Heart left ventricle (tissue), 13 donors: ENCODE data around the gene WDR17.

Experiments
- CTCF ChIP-seq, 12 donors: fragments of 200-600 bp; sonication (generic) in 4 of 12; IDR thresholded peaks; one replicate each; pipeline versions ENCODE4 v1.5.0 to v1.8.0; 2018 to 2022; ENCODE audit warnings: antibody characterized with exemption in 12 of 12, mild to moderate bottlenecking in 5 of 12
- POLR2A ChIP-seq, 2 donors: fragments of 450-650 bp; IDR thresholded peaks; one replicate each; pipeline ENCODE4 v1.6.1; 2017; ENCODE audit warnings: antibody characterized with exemption in 2 of 2, mild to moderate bottlenecking in 2 of 2, moderate library complexity in 2 of 2
- donor health status: ischemic (EF 13 %, LVEDD 7.1; RV severe dilation, severe dysfunction).
- donor health status: DM: no; HTN: yes; CAD: no.
- donor health status: DM: no; HTN: no; CAD: no.
- donor health status: ischemic (EF 25% LVEDD 6.9; RV normal size, moderate dysfunction).
- donor health status: ischemic (EF 25% LVEDD 5.7; RV mildly dilated, moderate dysfunction).
- donor health status: ischemic (EF 35%, LVEDD 5.7; RV mildly dilated, moderate dysfunction).
- donor health status: nonischemic (EF 11% LVEDD 7.7; RV severe dilation, severe dysfunction).
- donor health status: DM: yes; HTN: yes; CAD: no.
- donor health status: PGD.
- donor health status: ischemic (EF 29% LVEDD 5.4; RV normal size, mild dysfunction).
- donor health status: nonischemic (EF 23%, LVEDD 6.1; RV moderate dilation, normal function).

DNA sequence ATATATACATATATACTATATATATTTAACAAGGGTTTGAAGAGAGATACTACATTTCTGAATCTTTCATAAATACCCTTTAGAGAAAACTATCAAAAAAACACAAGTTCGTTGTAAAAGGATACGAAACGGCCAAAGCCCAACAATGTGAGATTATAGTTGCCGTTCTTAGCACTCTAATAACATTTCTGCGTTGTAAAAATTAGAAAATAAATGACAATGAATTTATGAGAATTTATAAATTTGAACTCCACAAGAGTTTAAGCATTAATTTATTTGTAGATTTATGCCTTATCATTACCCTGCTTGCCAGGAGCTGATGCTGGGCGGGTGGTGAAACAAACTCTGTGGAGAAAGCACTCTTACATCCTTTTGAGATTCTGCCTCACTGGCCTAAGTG lies 1.1 kb downstream of the WDR17 start:
- no peak for TF ChIP-seq POLR2A (IDR thresholded peaks at IDR 0.05)
- no peak for TF ChIP-seq CTCF (IDR thresholded peaks at IDR 0.05)
